ENCODE measurements around the gene DENND10.
"Not testable (repeated sequence)": the region's sequence is repeated elsewhere in the genome, so short reads cannot be mapped to it uniquely, and the experiment has no call there.

The DENND10 gene

DNA sequence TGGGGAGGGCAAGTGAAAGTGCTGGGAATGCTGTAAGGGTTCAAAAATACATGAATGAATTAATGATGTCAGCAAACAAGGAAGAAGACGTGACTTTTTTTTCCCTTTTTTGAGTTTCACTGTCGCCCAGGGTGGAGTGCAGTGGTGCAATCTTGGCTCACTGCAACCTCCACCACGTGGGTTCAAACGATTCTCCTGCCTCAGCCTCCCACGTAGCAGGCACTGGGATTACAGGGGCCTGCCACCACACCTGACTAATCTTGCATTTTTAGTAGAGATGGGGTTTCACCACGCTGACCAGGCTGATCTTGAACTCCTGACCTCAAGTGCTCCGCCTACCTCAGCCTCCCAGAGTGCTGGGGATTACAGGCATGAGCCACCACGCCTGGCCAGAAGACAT lies 30.0 kb downstream of the DENND10 start:
- no peak for FAIRE-seq

DNA sequence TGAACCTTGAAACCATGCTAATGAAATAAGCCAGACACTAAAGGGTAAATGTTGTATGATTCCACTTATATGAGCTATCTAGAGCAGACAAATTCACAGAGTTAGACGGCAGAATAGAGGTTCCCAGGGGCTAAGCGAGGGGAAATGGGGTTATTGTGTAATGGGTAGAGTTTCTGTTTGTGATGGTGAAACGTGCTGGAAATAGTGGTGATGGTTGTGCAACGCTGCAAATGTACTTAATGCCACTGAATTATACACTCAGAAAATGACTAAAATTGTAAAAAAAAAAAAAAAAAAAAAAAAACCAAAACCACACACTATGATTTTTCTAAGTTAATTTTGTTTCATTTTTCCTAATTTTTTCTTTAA lies 31.6 kb downstream of the DENND10 start:
- FAIRE-seq: no peak

DNA sequence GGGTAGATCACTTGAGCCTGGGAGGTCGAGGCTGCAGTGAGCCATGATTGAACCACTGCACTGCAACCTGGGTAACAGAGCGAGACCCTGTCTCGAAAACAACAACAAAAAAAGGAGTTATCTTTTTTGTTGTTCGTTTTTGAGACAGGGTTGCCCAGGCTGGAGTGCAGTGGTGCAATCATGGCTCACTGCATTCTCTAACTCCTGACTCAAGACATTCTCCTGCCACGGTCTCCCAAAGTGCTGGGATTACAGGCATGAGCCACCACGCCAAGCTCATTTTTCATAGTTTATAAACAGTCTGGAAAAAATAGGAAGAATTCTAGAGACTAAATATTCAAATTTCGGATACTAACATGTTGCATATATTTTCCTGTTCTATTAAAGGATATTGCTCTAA lies 32.2 kb downstream of the DENND10 start:
- FAIRE-seq: no peak

- FAIRE-seq: not testable (repeated sequence)
Observed at GRCh38 chr10:119137878-119138277, 34.0 kb downstream of the DENND10 start.

- FAIRE-seq: no peak
Observed at GRCh38 chr10:119138346-119139306, 34.7 kb downstream of the DENND10 start.

GRCh38 chr10:119139464-119140067 lies 35.7 kb downstream of the DENND10 start:
- FAIRE-seq: no peak

GRCh38 chr10:119140603-119141245 lies 36.8 kb downstream of the DENND10 start:
- FAIRE-seq: no peak

DNA sequence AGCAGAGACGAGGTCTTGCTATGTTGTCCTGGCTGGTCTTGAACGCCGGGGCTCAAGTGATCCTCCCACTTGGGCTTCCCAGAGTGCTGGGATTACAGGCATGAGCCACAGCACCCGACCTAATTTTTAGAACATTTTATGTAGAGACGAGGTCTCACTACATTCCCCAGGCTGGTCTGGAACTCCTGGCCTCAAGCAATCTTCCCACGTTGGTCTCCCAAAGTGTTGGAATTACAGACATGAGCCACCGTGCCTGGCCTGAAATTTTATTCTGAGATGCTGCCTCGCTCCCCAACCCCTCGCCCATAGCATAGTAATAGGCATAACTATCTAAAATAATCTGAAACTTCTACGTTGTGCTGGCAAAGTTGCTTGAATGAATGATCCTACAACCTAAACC lies 39.7 kb downstream of the DENND10 start:
- FAIRE-seq: no peak

DNA sequence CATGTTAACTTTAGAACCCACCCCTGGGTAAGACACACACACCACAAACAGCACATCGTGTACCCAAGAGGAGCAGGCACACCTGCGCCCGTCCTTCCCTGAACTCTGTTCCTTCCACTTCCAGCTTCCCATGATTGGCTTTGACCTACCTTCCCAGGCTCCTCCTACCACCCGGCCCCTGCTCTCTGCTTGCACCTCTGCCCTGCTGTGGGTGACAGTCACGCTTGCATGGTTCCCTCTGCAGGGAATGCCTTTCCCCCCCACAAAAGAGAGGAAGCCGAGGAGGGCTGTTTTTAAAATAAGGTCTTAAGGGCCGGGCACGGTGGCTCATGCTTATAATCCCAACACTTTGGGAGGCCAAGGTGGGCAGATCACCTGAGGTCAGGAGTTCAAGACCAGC lies 45.2 kb downstream of the DENND10 start:
- no peak for FAIRE-seq

GRCh38 chr10:119149729-119150128 lies 45.8 kb downstream of the DENND10 start:
- no peak for FAIRE-seq

- not testable (repeated sequence) for FAIRE-seq
Observed at GRCh38 chr10:119151601-119152000, 47.7 kb downstream of the DENND10 start.

DNA sequence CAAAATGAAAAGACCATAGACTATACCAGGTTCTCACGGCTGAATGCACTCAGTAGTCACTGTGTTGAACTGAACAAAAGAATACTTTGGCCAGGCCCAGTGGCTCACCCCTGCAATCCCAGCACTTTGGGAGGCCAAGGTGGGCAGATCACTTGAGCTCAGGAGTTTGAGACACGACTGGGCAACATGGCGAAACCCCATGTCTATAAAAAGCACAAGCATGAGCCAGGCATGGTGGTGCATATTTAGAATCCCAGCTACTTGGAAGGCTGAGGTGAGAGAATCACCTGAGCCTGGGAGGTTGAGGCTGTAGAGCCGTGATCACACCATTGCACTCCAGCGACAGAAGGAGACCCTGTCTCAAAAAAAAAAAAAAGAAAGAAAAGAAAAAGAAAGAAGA lies 49.1 kb downstream of the DENND10 start:
- FAIRE-seq: no peak

DNA sequence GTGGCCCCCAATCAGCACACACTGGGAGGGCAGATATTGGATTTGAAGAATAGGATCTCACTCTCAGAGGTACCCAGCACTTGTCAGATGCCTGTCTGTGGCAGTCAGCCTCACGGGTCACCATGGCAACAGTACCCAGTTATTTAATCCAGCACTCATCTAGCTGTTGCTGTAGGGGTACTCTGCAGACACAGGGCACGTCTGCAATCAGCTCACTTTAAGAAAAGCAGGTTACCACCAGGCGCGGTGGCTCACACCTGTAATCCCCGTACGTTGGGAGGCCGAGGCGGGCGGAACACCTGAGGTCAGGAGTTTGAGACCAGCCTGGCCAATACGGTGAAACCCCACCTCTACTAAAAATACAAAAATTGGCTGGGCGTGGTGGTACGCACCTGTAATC lies 49.7 kb downstream of the DENND10 start:
- no peak for FAIRE-seq

GRCh38 chr10:119159332-119159731 lies 55.4 kb downstream of the DENND10 start:
- FAIRE-seq: no peak

DNA sequence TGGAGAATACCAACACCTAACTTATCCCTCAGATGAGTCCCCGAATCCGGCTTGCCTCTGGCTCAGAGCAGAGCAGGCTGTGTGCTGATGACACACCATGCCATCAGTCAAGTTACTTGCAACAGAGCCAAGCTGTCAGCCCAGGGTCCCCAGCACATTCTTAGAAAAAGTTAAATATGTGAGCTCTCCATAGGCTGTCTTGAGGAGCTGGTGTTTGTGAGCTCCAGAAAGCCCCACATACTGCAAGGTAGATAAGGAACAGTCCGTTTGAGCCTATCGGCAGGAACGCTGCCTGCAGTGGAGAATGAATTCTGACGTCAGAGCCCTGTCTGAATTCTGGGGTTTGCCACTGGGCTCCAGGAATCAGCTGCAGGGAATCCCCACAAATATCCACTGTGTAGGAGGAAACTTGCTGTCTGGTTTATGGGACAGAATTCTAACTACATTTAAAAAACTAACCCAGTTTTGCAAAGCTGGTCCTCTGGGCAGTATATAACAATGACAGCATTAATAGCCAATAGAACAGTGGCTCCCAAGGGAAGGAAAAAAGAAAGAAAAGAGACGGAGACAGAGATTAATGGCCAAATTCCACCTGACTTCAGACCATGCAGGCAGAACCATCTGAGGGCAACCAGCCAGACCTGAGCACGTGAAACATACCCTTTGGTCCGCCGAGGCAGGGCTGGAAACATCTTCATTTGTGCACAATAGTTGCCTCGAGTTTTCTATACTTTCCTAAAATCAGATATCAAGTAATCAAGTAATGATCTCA lies 58.0 kb downstream of the DENND10 start:
- no peak for FAIRE-seq

GRCh38 chr10:119162452-119163092 lies 58.7 kb downstream of the DENND10 start:
- no peak for FAIRE-seq

GRCh38 chr10:119165171-119166117 lies 61.5 kb downstream of the DENND10 start, which contains the start of gene SFXN4:
SFXN4 (minus strand) TSS chr10:119165714; CDS start chr10:119165647, 67 bp downstream.
- no peak for FAIRE-seq

DNA sequence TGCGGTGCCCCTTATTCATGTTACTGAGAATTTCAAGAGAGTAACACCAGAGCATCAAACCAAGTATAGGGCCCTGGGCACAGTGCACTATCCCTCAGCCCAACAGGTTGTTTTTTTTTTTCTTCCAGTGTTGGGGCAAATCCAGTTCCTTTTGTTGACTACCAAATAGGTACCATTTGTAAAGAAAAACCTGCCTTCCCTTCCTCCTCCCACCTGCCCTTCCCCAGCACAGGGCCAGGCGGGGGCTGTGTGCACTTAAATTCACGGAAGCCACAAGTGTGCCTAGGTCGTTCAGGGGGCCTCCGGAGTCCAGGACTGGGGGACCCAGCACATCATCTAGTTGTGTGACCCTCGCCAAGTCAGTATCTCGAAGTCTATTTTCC lies 62.2 kb downstream of the DENND10 start:
- FAIRE-seq: no peak

GRCh38 chr10:119166564-119166963 lies 62.7 kb downstream of the DENND10 start:
- no peak for FAIRE-seq

- no peak for FAIRE-seq
Observed at GRCh38 chr10:119167041-119167440, 63.1 kb downstream of the DENND10 start.

GRCh38 chr10:119174109-119174508 lies 70.2 kb downstream of the DENND10 start:
- FAIRE-seq: no peak
